ENCODE data around the gene THY1.
"Not testable (repeated sequence)": the region's sequence is repeated elsewhere in the genome, so short reads cannot be mapped to it uniquely, and the experiment has no call there.

Gene THY1

GRCh38 chr11:119389611-119390254 is 33.2 kb downstream of the THY1 start:
- in situ Hi-C loops (cut with MboI; ENCODE audit: low sequenced_read_pairs), result no loop called here

GRCh38 chr11:119388103-119388502 is 34.9 kb downstream of the THY1 start:
- in situ Hi-C loops (cut with MboI; ENCODE audit: low sequenced_read_pairs), result no loop called here

- in situ Hi-C loops (cut with MboI; ENCODE audit: low sequenced_read_pairs), result no loop called here
Observed at GRCh38 chr11:119384332-119384731, 38.6 kb downstream of the THY1 start.

DNA sequence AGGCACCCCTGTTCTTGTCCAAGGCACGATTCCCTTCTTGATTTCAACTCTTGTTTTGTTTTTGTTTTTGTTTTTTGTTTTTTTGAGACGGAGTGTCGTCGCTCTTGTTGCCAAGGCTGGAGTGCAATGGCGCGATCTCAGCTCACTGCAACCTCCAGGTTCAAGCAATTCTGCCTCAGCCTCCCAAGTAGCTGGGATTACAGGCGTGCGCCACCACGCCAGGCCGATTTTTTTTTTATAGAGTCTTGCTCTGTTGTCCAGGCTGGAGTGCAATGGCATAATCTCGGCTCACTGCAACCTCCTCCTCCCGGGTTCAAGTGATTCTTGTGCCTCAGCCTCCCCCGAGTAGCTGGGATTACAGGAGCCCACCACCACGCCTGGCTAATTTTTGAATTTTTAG is 40.5 kb downstream of the THY1 start:
- in situ Hi-C loops (cut with MboI; ENCODE audit: low sequenced_read_pairs), result not testable (repeated sequence)

- in situ Hi-C loops (cut with MboI; ENCODE audit: low sequenced_read_pairs), result no loop called here
Observed at GRCh38 chr11:119382101-119382500, 40.9 kb downstream of the THY1 start.

DNA sequence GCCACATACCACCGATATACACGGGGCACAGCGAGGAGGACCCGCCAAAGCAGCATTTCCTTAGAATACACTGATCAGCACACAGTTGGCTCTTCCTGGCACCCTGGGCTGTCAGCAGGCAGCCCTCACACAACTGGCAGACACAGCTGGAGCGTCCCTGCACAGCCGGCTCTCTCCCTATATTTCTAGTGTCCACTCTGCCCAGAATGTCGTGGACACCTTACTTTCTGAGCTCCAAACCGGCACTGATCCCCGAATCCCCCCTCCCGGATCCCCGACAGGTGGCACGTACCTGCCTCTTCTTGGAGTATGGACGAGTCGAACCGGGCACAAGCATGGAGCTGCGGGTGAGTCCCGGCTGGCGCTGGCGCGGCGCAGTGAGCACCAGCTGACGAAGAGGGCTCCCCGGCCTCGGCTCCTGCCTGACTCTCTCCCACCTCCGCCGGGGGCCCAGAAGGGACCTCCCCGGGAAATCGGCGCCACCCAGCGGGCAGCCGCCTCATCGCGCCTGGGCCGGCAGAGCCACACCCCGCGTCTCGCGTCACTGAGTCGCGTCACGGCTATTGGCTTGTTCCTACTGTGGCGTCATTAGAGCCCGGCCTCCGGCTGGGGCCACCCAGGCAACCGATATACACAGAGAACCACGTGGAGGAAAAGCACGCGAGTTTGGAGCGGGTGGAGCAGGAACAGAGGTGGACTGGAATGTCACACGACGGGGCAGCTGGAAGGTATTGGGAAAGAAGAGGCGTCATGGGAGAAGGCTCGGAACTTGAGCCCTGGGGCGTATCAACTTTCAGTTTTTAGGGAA is 41.6 kb downstream of the THY1 start, which contains the start of gene USP2:
USP2 (minus strand) TSS at position 510 of the 808 bp plus-strand sequence. CDS start 8,210 bp downstream, outside the sequence.
- in situ Hi-C loops (cut with MboI; ENCODE audit: low sequenced_read_pairs), result no loop called here

- in situ Hi-C loops (cut with MboI; ENCODE audit: low sequenced_read_pairs), result no loop called here
Observed at GRCh38 chr11:119380827-119381180, 42.2 kb downstream of the THY1 start.

GRCh38 chr11:119380160-119380826 is 42.7 kb downstream of the THY1 start:
- in situ Hi-C loops (cut with MboI; ENCODE audit: low sequenced_read_pairs), result no loop called here

GRCh38 chr11:119378851-119379465 is 44.0 kb downstream of the THY1 start:
- in situ Hi-C loops (cut with MboI; ENCODE audit: low sequenced_read_pairs), result no loop called here

- in situ Hi-C loops (cut with MboI; ENCODE audit: low sequenced_read_pairs), result no loop called here
Observed at GRCh38 chr11:119377961-119378667, 44.9 kb downstream of the THY1 start.

GRCh38 chr11:119377112-119377901 is 45.7 kb downstream of the THY1 start:
- in situ Hi-C loops (cut with MboI; ENCODE audit: low sequenced_read_pairs), result no loop called here

DNA sequence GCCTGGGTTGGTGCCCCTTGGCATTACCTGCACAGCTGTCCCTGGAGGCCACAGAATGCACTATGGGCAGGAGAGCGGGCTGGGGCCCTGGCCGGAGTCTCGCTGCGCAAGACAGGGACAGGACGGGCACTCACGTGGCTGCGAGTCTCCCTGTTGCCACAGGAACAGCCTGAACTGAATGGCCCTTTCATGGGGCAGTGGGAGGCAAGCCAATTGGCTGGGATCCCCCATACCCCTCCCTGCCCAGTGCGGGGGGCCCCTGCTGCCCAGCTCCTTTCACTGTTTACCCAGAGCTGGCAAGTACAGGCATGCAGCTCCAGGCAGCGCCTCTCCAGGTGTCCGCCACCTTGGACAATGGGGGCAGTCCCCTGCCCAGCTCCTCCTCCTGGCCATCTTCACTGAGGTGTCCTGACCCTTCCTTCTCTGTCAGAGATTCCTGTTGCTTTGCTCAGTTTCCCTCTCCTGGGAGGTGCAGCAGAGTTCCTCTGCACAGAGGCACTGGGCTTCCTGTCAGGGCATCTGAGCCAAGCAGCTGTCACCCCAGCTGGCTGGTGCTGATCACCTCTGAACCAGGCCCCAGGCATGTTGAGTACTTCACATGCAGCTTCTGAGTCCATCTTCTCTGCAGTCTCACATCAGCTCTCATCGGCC is 46.6 kb downstream of the THY1 start:
- in situ Hi-C loops (cut with MboI; ENCODE audit: low sequenced_read_pairs), result no loop called here

DNA sequence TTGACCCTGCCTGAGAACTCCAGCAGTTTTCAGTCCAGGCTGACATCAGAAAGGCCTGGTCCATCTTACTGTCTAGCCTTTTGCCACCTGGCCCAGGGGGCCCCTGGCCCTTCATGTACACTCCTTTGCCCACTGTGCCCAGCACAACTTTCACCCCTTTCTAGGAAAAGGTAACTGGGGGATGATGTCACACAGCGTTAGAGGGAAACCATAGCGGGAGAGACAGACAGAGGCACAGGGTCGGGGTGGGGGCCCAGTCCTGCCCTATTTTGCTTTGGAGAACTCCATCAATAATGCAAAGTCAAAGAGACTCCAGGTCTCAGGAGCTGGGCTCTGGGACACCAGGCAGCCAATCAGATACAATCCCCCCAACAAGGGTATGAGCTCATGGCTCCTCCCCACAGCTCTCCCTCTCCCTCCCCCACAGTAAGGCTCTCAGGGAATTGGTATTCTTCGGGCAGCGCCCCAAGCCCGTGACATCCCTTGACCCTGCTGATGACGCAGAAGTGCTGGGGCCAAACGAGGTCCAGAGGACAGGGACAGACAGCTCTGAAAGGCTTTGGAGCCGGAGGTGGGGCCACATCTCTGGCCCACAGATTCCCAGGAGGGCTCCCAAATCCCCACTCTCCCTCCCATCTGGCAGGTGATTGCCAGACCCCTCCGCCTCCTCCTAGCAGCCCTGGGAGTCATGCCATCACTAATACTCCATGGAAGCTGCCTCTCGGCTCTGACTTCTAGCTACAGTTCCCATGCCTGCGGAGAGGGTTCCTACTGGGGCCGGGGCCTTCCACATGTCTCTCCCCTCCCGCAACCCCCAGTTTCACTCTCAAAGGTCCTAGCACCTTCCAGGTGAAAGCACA is 47.4 kb downstream of the THY1 start:
- in situ Hi-C loops (cut with MboI; ENCODE audit: low sequenced_read_pairs), result no loop called here

DNA sequence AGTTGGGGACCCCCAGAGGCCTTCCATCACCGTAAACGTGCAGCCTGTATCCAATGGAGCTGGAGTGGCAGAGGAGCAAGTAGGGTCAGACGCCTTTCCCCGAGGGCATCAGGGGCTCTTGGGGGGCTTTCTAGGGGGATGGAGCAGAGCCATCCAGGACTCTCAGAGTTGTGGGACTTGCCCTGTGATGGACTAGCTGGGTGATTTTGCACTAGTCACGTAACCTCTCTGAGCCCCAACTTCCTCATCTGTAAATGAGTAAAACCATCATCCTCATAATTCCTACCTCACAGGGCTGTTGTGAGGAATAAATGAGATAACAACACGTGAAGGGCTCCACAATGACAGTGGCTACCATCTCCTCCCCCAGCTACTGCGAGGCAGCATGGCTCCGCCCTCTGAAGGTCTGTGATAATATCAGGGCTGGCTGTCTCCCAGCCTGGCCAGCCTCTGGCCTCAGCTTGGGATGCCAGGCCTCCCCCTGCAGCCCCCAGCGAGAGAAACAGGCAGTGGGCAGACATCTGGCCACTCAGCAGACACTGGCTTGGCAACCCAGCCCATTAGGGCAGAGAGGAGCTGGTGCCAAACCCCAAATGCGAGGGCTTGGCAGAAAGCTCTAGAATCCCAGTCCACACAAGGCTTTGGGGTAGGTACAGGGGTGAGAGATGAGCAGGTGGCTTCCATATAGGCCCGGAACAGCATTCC is 48.2 kb downstream of the THY1 start:
- in situ Hi-C loops (cut with MboI; ENCODE audit: low sequenced_read_pairs), result no loop called here

DNA sequence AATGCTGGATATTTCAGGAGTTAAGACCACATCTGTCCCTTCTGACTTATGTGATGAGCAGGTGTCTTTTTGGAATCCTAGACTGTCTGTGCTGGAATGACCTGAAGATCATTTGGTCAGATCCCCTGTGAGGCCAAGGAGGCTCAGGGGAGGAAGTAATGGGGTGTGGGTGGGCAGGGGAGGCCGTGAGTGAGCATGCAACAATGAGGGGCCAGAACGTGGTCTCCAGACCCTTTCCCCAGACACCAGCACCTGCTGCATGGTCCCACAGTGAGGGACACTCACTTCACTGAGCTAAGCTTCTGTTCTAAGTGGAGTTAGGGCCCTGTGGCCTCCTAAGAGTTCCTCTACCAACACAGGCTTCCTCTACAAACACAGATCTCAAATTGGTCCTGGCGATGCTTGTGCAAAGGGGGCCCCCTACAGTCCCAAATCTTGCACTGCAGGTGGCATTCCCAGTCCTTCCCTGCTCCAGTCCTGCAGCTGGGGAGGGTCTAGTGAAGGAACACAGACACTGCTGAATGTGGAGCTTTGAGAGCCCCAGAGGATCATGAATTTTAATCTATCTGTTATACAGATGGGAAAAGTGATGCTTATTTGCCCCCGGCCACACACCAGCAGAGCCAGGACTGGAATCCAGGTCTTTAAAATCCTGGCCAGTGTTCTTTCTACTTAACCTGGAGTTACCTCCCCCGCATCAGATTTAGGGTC is 48.9 kb downstream of the THY1 start:
- in situ Hi-C loops (cut with MboI; ENCODE audit: low sequenced_read_pairs), result no loop called here

DNA sequence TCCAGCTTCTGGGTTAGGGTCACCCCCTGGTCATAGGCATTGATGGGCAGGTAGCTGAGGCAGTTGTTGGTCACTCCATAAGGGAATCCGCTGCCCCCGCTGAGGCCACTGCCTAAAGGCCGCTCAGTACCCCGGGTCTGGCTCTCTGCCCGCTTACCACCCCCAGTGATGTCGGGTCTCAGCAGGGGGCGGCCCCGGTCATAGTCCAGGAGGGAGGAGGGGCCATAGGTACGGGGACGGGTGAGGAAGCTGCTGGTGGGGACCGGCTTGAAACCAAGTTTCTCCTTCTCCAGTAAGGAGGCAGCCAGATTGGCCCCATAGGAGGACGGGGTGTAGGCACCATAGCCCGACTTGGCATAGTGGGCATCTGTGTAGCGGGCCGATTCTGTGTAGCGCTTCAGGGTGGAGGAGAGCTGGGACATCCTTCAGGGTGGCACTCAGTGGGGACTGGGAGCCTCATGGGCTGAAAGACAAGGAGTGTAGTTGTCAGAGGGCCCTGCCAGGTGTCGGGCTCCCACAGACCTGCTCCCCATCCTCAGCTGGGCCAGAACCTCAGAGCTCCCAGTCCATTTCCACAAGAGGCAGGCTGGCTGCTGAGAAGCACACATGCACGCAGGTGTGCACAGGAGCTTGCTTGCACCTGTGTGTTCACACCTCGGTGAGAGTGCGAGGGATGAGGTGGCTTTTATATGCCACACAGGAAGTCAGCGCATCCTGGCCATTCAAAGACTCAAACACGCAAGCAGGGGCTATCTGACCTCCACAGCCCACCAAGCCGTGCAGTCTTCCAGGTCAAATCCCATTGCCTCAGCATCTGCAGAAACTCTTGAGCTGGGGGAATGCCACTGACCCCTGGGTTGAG is 49.7 kb downstream of the THY1 start:
- in situ Hi-C loops (cut with MboI; ENCODE audit: low sequenced_read_pairs), result no loop called here
